GM12864 (cell line): ENCODE measurements around the gene INPP1.

ENCODE experiments used
- DNase-seq: peaks from one replicate; pipeline ENCODE4 v3.0.0-alpha.2; 2011; ENCODE audit warnings: low read depth
- H3K4me3 ChIP-seq: 2 replicates; pipeline ENCODE4 v1.5.1; 2011; ENCODE audit warnings: mild to moderate bottlenecking, low read depth, low read length, control low read depth
- TF ChIP-seq, protein P1 (sequence below): IDR thresholded peaks from 2 replicates; pipeline ENCODE4 v1.5.1; 2011; ENCODE audit warnings: low read depth, mild to moderate bottlenecking, moderate library complexity, low read length, control low read depth, inconsistent platforms; ENCODE audit errors: missing control alignments

INPP1 gene

DNA sequence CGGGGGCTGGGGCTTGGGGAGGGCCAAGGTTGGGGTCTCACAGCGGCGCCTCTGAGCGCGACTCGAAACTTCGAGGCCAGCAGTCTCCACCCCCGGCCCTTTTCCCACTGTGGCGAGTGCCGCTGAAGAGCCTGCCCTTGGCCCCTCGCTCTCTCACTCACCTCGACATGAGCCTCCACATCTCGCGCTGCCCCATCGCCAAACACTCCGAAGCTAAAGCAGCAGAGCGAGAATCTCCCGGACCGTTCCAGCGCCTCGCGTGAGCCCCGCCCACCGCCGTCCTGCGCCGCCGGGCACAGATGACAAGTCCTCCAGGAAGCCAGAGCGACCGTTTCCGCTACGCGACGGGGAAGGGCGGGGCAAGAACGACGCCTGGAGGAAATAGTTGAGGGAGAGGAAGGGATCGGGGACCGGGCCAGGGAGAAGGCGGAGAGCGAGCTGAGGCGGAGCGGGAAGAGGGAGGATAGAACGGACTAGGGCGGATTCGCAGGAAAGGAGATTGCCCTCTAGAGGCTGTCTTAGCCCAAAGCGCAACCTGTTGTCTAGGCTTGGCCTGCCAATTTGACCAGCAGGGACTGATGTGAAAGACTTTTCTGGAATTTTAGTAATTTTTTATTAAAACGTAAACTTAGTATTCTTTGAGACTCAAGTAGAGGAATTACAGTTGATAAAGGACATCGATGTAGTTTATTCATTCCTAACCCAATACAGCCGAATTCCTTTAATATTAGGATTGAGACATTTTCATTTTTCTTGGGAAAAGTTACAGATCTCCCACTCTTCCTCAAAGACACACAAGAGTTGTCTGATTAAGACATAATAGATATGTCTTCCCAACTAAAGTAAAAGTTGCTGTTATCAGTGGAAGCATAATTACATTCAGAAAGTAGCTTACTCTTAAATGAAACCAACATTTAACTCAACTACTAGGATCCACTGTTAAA, 23.6 kb upstream of the INPP1 start, which contains the start of gene HIBCH:
TSS of gene HIBCH (minus strand) at position 272 of the 944 bp plus-strand sequence. CDS start at position 196, 76 bp downstream.
- TF ChIP-seq, protein P1, sequence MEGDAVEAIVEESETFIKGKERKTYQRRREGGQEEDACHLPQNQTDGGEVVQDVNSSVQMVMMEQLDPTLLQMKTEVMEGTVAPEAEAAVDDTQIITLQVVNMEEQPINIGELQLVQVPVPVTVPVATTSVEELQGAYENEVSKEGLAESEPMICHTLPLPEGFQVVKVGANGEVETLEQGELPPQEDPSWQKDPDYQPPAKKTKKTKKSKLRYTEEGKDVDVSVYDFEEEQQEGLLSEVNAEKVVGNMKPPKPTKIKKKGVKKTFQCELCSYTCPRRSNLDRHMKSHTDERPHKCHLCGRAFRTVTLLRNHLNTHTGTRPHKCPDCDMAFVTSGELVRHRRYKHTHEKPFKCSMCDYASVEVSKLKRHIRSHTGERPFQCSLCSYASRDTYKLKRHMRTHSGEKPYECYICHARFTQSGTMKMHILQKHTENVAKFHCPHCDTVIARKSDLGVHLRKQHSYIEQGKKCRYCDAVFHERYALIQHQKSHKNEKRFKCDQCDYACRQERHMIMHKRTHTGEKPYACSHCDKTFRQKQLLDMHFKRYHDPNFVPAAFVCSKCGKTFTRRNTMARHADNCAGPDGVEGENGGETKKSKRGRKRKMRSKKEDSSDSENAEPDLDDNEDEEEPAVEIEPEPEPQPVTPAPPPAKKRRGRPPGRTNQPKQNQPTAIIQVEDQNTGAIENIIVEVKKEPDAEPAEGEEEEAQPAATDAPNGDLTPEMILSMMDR = peak; percentile 69
- H3K4me3 ChIP-seq = peak within 1 kb of the TSS; percentile 62
- peak; percentile 84 for DNase-seq

DNA sequence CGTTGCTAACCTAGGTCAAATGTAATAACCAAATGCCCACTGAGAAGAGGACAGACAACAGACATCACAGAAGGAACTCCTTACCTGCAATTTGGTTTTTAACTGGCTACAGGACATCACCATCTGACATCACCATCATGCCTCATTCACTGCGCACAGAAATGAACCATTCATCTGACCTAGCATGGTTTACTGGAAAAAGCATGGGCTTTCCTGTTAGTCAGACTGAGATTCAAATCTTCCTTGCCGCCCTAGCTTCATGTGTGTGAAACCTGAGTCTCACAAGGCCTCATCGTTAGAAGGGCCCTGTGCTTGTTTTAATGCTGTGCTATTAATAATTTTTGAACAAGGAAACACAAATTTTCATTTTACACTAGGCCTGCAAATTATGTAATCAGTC, 22.7 kb upstream of the INPP1 start:
- peak overlapping the region; percentile 62; the same call in 1 of the 2 replicates for H3K4me3 ChIP-seq

GRCh38 chr2:190323406-190323805, 20.0 kb upstream of the INPP1 start:
- no peak for DNase-seq
- TF ChIP-seq, protein P1 = no peak

More for the DNA sequence above, 22.7 kb upstream of the INPP1 start:
- DNase-seq = no peak
- TF ChIP-seq, protein P1 = no peak

GRCh38 chr2:190325588-190325987, 17.8 kb upstream of the INPP1 start:
- no peak for DNase-seq
- no peak overlapping the region for H3K4me3 ChIP-seq
- TF ChIP-seq, protein P1 = no peak

More at GRCh38 chr2:190323406-190323805, 20.0 kb upstream of the INPP1 start:
- H3K4me3 ChIP-seq = no peak overlapping the region

GRCh38 chr2:190327867-190328572, 15.4 kb upstream of the INPP1 start:
- TF ChIP-seq, protein P1 = no peak
- no peak overlapping the region for H3K4me3 ChIP-seq
- DNase-seq = no peak

DNA sequence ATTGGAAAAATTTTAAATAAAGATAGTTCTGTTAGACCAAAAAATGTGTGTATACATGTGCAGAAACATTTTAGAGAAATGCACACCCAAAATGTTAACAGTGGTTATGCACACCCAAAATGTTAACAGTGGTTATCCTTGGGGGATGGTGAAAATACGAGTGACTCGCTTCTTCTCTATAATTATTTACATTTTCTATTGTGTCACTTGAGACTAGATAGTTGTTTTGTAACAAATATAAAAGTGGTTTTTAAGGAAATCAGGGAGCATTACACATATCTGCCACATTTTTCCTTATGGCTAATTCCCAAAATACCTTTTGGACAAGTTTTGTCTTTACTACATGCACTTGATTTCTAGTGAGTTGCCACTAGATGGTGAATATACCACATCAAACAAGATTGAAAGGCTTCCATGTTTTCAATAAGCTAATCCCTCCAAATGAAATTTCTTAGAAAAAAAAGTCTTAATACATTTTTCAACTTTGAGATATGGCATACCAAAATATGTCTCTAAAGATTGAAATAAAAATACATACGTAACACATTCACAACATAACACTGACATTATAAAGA, 14.7 kb upstream of the INPP1 start:
- TF ChIP-seq, protein P1 = no peak
- H3K4me3 ChIP-seq = no peak overlapping the region
- DNase-seq = no peak
